Mesodermal cell (in vitro differentiated cells): Measurements from ENCODE around the gene CD8B2.
"Not testable (repeated sequence)": the region's sequence is repeated elsewhere in the genome, so short reads cannot be mapped to it uniquely, and the experiment has no call there.

Experiments
- H3K27ac ChIP-seq: 2 replicates; pipeline ENCODE4 v1.7.0; 2013; ENCODE audit warnings: mild to moderate bottlenecking, low read depth, low read length, moderate library complexity; ENCODE audit not compliant: severe bottlenecking
- H3K36me3 ChIP-seq: 2 replicates; pipeline ENCODE4 v1.7.1; 2013; ENCODE audit warnings: mild to moderate bottlenecking, low read length, moderate library complexity; ENCODE audit not compliant: control insufficient read depth, insufficient read depth
- H3K4me1 ChIP-seq: one replicate; pipeline ENCODE4 v1.7.1; 2013; ENCODE audit warnings: mild to moderate bottlenecking, low read length; ENCODE audit not compliant: insufficient read depth, control insufficient read depth, poor library complexity, severe bottlenecking
- H3K4me3 ChIP-seq: 2 replicates; pipeline ENCODE4 v1.7.0; 2013; ENCODE audit warnings: low read length, control low read depth, mild to moderate bottlenecking; ENCODE audit not compliant: insufficient read depth, poor library complexity, severe bottlenecking; ENCODE audit errors: extremely low read depth
- H3K9me3 ChIP-seq: 2 replicates; pipeline ENCODE4 v1.7.1; 2013; ENCODE audit warnings: mild to moderate bottlenecking, low read length, moderate library complexity; ENCODE audit not compliant: control insufficient read depth
- WGBS, 2 experiments: methylation state at CpG; one replicate each; pipeline ENCODE4 v1.1.5; 2013; ENCODE audit warnings: missing lambda C conversion rate in 2 of 2; ENCODE audit not compliant: insufficient coverage in 2 of 2; 5-methylcytosine and 5-hydroxymethylcytosine counted together

The CD8B2 gene

GRCh38 chr2:106563195-106563594, 76.0 kb downstream of the CD8B2 start:
- no peak overlapping the region for H3K27ac ChIP-seq
- H3K36me3 ChIP-seq = no peaks in the 10 kb centered on the region
- H3K9me3 ChIP-seq = no peaks in the 10 kb centered on the region
- no peak overlapping the region for H3K4me3 ChIP-seq
- 91% methylated on average over 1 of the region's 2 CpGs; no CpG with 5 or more reads in 1 of the 2 experiments for WGBS, 2 experiments
- no peaks in the 10 kb centered on the region for H3K4me1 ChIP-seq

- 100% methylated on average over 1 of the region's 2 CpGs; no CpG with 5 or more reads in 1 of the 2 experiments for WGBS, 2 experiments
- Histone ChIP-seq H3K36me3 (no peaks in the 10 kb centered on the region), H3K27ac (no peak overlapping the region), H3K4me3 (no peak overlapping the region), H3K9me3 (no peaks in the 10 kb centered on the region), H3K4me1 (no peaks in the 10 kb centered on the region)
These were observed 78.4 kb downstream of the CD8B2 start for GRCh38 chr2:106565599-106565998.

- no peaks in the 10 kb centered on the region for H3K36me3 ChIP-seq
- H3K4me1 ChIP-seq = no peaks in the 10 kb centered on the region
- H3K9me3 ChIP-seq = no peaks in the 10 kb centered on the region
- 70 to 71% methylated on average over 4 to 5 of the region's 6 CpGs for WGBS, 2 experiments
- H3K4me3 ChIP-seq = no peak overlapping the region
- no peak overlapping the region for H3K27ac ChIP-seq
These were observed 78.9 kb downstream of the CD8B2 start for GRCh38 chr2:106566050-106566449.

- not testable (repeated sequence) for H3K4me1 ChIP-seq, H3K9me3 ChIP-seq, H3K4me3 ChIP-seq, H3K27ac ChIP-seq, H3K36me3 ChIP-seq
These were observed 79.3 kb downstream of the CD8B2 start for GRCh38 chr2:106566484-106566883.

GRCh38 chr2:106570316-106570715, 83.2 kb downstream of the CD8B2 start:
- Histone ChIP-seq H3K9me3 (no peaks in the 10 kb centered on the region), H3K4me1 (no peaks in the 10 kb centered on the region), H3K36me3 (no peaks in the 10 kb centered on the region), H3K4me3 (no peak overlapping the region), H3K27ac (no peak overlapping the region)
- WGBS, 2 experiments = 95 to 98% methylated on average over 2 to 3 of the region's 3 CpGs
